ENCODE results near the gene SSBP2.

The SSBP2 gene

GRCh38 chr5:81766611-81767010 is 15.7 kb upstream of the SSBP2 start:
- no peak overlapping the region for H3K27ac ChIP-seq (ENCODE audit: low read length)
- no peak overlapping the region for H3K4me3 ChIP-seq (ENCODE audit: low read depth in 1 of 2, low read length in 2 of 2)
- no peaks in the 10 kb centered on the region for H3K9me3 ChIP-seq (ENCODE audit: control insufficient read depth in 1 of 2, low read length in 2 of 2)
- H3K36me3 ChIP-seq (ENCODE audit: control insufficient read depth in 1 of 2, insufficient read depth in 2 of 2, low read length in 2 of 2), result no peaks in the 10 kb centered on the region
- no peaks in the 10 kb centered on the region for H3K27me3 ChIP-seq (ENCODE audit: low read depth, low read length)
- H3K4me1 ChIP-seq (ENCODE audit: control insufficient read depth in 1 of 2, insufficient read depth in 2 of 2, low read length in 2 of 2), result no peaks in the 10 kb centered on the region

GRCh38 chr5:81763294-81763928 is 12.5 kb upstream of the SSBP2 start:
- Histone ChIP-seq H3K27ac (ENCODE audit: low read length) (no peak overlapping the region), H3K4me3 (ENCODE audit: low read depth in 1 of 2, low read length in 2 of 2) (no peak overlapping the region), H3K36me3 (ENCODE audit: control insufficient read depth in 1 of 2, insufficient read depth in 2 of 2, low read length in 2 of 2) (no peaks in the 10 kb centered on the region), H3K27me3 (ENCODE audit: low read depth, low read length) (no peaks in the 10 kb centered on the region), H3K4me1 (ENCODE audit: control insufficient read depth in 1 of 2, insufficient read depth in 2 of 2, low read length in 2 of 2) (no peaks in the 10 kb centered on the region), H3K9me3 (ENCODE audit: control insufficient read depth in 1 of 2, low read length in 2 of 2) (no peaks in the 10 kb centered on the region)

GRCh38 chr5:81762853-81763252 is 12.0 kb upstream of the SSBP2 start:
- Histone ChIP-seq H3K4me1 (ENCODE audit: control insufficient read depth in 1 of 2, insufficient read depth in 2 of 2, low read length in 2 of 2) (no peaks in the 10 kb centered on the region), H3K4me3 (ENCODE audit: low read depth in 1 of 2, low read length in 2 of 2) (no peak overlapping the region), H3K9me3 (ENCODE audit: control insufficient read depth in 1 of 2, low read length in 2 of 2) (no peaks in the 10 kb centered on the region), H3K27ac (ENCODE audit: low read length) (no peak overlapping the region), H3K27me3 (ENCODE audit: low read depth, low read length) (no peaks in the 10 kb centered on the region), H3K36me3 (ENCODE audit: control insufficient read depth in 1 of 2, insufficient read depth in 2 of 2, low read length in 2 of 2) (no peaks in the 10 kb centered on the region)

- Histone ChIP-seq H3K27ac (ENCODE audit: low read length) (no peak overlapping the region), H3K27me3 (ENCODE audit: low read depth, low read length) (no peaks in the 10 kb centered on the region), H3K9me3 (ENCODE audit: control insufficient read depth in 1 of 2, low read length in 2 of 2) (no peaks in the 10 kb centered on the region), H3K36me3 (ENCODE audit: control insufficient read depth in 1 of 2, insufficient read depth in 2 of 2, low read length in 2 of 2) (no peaks in the 10 kb centered on the region), H3K4me1 (ENCODE audit: control insufficient read depth in 1 of 2, insufficient read depth in 2 of 2, low read length in 2 of 2) (no peaks in the 10 kb centered on the region), H3K4me3 (ENCODE audit: low read depth in 1 of 2, low read length in 2 of 2) (no peak overlapping the region)
These were observed 11.5 kb upstream of the SSBP2 start for GRCh38 chr5:81762401-81762800.

GRCh38 chr5:81761970-81762369 is 11.1 kb upstream of the SSBP2 start:
- Histone ChIP-seq H3K4me1 (ENCODE audit: control insufficient read depth in 1 of 2, insufficient read depth in 2 of 2, low read length in 2 of 2) (no peaks in the 10 kb centered on the region), H3K4me3 (ENCODE audit: low read depth in 1 of 2, low read length in 2 of 2) (no peak overlapping the region), H3K27ac (ENCODE audit: low read length) (no peak overlapping the region), H3K36me3 (ENCODE audit: control insufficient read depth in 1 of 2, insufficient read depth in 2 of 2, low read length in 2 of 2) (no peaks in the 10 kb centered on the region), H3K9me3 (ENCODE audit: control insufficient read depth in 1 of 2, low read length in 2 of 2) (no peaks in the 10 kb centered on the region), H3K27me3 (ENCODE audit: low read depth, low read length) (no peaks in the 10 kb centered on the region)

- no peaks in the 10 kb centered on the region for H3K4me1 ChIP-seq (ENCODE audit: control insufficient read depth in 1 of 2, insufficient read depth in 2 of 2, low read length in 2 of 2)
- H3K27me3 ChIP-seq (ENCODE audit: low read depth, low read length), result no peaks in the 10 kb centered on the region
- H3K36me3 ChIP-seq (ENCODE audit: control insufficient read depth in 1 of 2, insufficient read depth in 2 of 2, low read length in 2 of 2), result no peaks in the 10 kb centered on the region
- no peak overlapping the region for H3K27ac ChIP-seq (ENCODE audit: low read length)
- H3K9me3 ChIP-seq (ENCODE audit: control insufficient read depth in 1 of 2, low read length in 2 of 2), result no peaks in the 10 kb centered on the region
- no peak overlapping the region for H3K4me3 ChIP-seq (ENCODE audit: low read depth in 1 of 2, low read length in 2 of 2)
These were observed 10.4 kb upstream of the SSBP2 start for GRCh38 chr5:81761270-81761669.

- H3K4me3 ChIP-seq (ENCODE audit: low read depth in 1 of 2, low read length in 2 of 2), result no peak overlapping the region
- H3K27ac ChIP-seq (ENCODE audit: low read length), result no peak overlapping the region
- no peaks in the 10 kb centered on the region for H3K36me3 ChIP-seq (ENCODE audit: control insufficient read depth in 1 of 2, insufficient read depth in 2 of 2, low read length in 2 of 2)
- H3K4me1 ChIP-seq (ENCODE audit: control insufficient read depth in 1 of 2, insufficient read depth in 2 of 2, low read length in 2 of 2), result peaks cover 0 to 2% of the 10 kb centered on the region in 2 donors
- H3K9me3 ChIP-seq (ENCODE audit: control insufficient read depth in 1 of 2, low read length in 2 of 2), result no peaks in the 10 kb centered on the region
- H3K27me3 ChIP-seq (ENCODE audit: low read depth, low read length), result no peaks in the 10 kb centered on the region
These were observed 9.6 kb upstream of the SSBP2 start for GRCh38 chr5:81760521-81760920.

GRCh38 chr5:81759632-81760005 is 8.7 kb upstream of the SSBP2 start:
- Histone ChIP-seq H3K4me1 (ENCODE audit: control insufficient read depth in 1 of 2, insufficient read depth in 2 of 2, low read length in 2 of 2) (peaks cover 0 to 4% of the 10 kb centered on the region in 2 donors), H3K36me3 (ENCODE audit: control insufficient read depth in 1 of 2, insufficient read depth in 2 of 2, low read length in 2 of 2) (no peaks in the 10 kb centered on the region), H3K4me3 (ENCODE audit: low read depth in 1 of 2, low read length in 2 of 2) (no peak overlapping the region), H3K27me3 (ENCODE audit: low read depth, low read length) (no peaks in the 10 kb centered on the region), H3K9me3 (ENCODE audit: control insufficient read depth in 1 of 2, low read length in 2 of 2) (no peaks in the 10 kb centered on the region), H3K27ac (ENCODE audit: low read length) (no peak overlapping the region)

GRCh38 chr5:81757404-81757803 is 6.5 kb upstream of the SSBP2 start:
- peaks cover 0 to 4% of the 10 kb centered on the region in 2 donors for H3K4me1 ChIP-seq (ENCODE audit: control insufficient read depth in 1 of 2, insufficient read depth in 2 of 2, low read length in 2 of 2)
- no peaks in the 10 kb centered on the region for H3K36me3 ChIP-seq (ENCODE audit: control insufficient read depth in 1 of 2, insufficient read depth in 2 of 2, low read length in 2 of 2)
- no peak overlapping the region for H3K27ac ChIP-seq (ENCODE audit: low read length)
- no peak overlapping the region for H3K4me3 ChIP-seq (ENCODE audit: low read depth in 1 of 2, low read length in 2 of 2)
- H3K9me3 ChIP-seq (ENCODE audit: control insufficient read depth in 1 of 2, low read length in 2 of 2), result no peaks in the 10 kb centered on the region
- H3K27me3 ChIP-seq (ENCODE audit: low read depth, low read length), result no peaks in the 10 kb centered on the region

GRCh38 chr5:81756016-81756415 is 5.1 kb upstream of the SSBP2 start:
- Histone ChIP-seq H3K4me1 (ENCODE audit: control insufficient read depth in 1 of 2, insufficient read depth in 2 of 2, low read length in 2 of 2) (peaks cover 0 to 4% of the 10 kb centered on the region in 2 donors), H3K9me3 (ENCODE audit: control insufficient read depth in 1 of 2, low read length in 2 of 2) (no peaks in the 10 kb centered on the region), H3K36me3 (ENCODE audit: control insufficient read depth in 1 of 2, insufficient read depth in 2 of 2, low read length in 2 of 2) (no peaks in the 10 kb centered on the region), H3K27ac (ENCODE audit: low read length) (no peak overlapping the region), H3K4me3 (ENCODE audit: low read depth in 1 of 2, low read length in 2 of 2) (no peak overlapping the region), H3K27me3 (ENCODE audit: low read depth, low read length) (no peaks in the 10 kb centered on the region)

- peaks cover 0 to 4% of the 10 kb centered on the region in 2 donors for H3K4me1 ChIP-seq (ENCODE audit: control insufficient read depth in 1 of 2, insufficient read depth in 2 of 2, low read length in 2 of 2)
These were observed 4.4 kb upstream of the SSBP2 start for GRCh38 chr5:81755320-81755719.

GRCh38 chr5:81754621-81755020 is 3.7 kb upstream of the SSBP2 start:
- Histone ChIP-seq H3K4me3 (ENCODE audit: low read depth in 1 of 2, low read length in 2 of 2) (no peak overlapping the region), H3K27me3 (ENCODE audit: low read depth, low read length) (no peaks in the 10 kb centered on the region), H3K27ac (ENCODE audit: low read length) (no peak overlapping the region), H3K9me3 (ENCODE audit: control insufficient read depth in 1 of 2, low read length in 2 of 2) (no peaks in the 10 kb centered on the region), H3K36me3 (ENCODE audit: control insufficient read depth in 1 of 2, insufficient read depth in 2 of 2, low read length in 2 of 2) (no peaks in the 10 kb centered on the region), H3K4me1 (ENCODE audit: control insufficient read depth in 1 of 2, insufficient read depth in 2 of 2, low read length in 2 of 2) (peaks cover 0 to 4% of the 10 kb centered on the region in 2 donors)

More at GRCh38 chr5:81755320-81755719, 4.4 kb upstream of the SSBP2 start:
- Histone ChIP-seq H3K27me3 (ENCODE audit: low read depth, low read length) (no peaks in the 10 kb centered on the region), H3K36me3 (ENCODE audit: control insufficient read depth in 1 of 2, insufficient read depth in 2 of 2, low read length in 2 of 2) (no peaks in the 10 kb centered on the region), H3K9me3 (ENCODE audit: control insufficient read depth in 1 of 2, low read length in 2 of 2) (no peaks in the 10 kb centered on the region), H3K27ac (ENCODE audit: low read length) (peak overlapping the region; percentile 21), H3K4me3 (ENCODE audit: low read depth in 1 of 2, low read length in 2 of 2) (no peak overlapping the region)

Measured in muscle layer of duodenum (tissue), 2 donors.